ENCODE measurements around the gene POLR3B.

DNA sequence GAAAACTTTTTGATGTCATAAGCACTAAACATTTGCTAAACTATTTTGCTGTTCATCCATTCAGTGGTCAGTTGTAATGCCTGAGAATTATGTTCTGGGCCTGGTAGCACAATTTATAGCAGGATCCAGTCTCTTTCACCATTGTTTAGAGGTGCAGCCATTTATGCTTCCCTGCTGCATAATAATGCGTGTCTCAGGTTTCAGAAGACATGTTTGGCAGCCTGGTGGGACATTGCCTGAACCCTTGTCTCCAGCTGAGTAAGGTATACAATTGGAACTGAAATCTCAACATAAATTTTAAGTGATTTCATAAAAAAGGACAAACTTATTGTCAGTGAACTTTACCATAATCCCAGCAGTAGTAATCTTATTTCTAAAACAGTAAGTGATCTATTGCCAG, 94.8 kb downstream of the POLR3B start:
- TF ChIP-seq, protein P1, sequence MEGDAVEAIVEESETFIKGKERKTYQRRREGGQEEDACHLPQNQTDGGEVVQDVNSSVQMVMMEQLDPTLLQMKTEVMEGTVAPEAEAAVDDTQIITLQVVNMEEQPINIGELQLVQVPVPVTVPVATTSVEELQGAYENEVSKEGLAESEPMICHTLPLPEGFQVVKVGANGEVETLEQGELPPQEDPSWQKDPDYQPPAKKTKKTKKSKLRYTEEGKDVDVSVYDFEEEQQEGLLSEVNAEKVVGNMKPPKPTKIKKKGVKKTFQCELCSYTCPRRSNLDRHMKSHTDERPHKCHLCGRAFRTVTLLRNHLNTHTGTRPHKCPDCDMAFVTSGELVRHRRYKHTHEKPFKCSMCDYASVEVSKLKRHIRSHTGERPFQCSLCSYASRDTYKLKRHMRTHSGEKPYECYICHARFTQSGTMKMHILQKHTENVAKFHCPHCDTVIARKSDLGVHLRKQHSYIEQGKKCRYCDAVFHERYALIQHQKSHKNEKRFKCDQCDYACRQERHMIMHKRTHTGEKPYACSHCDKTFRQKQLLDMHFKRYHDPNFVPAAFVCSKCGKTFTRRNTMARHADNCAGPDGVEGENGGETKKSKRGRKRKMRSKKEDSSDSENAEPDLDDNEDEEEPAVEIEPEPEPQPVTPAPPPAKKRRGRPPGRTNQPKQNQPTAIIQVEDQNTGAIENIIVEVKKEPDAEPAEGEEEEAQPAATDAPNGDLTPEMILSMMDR (IDR thresholded peaks at IDR 0.05): no peak
- no peak for TF ChIP-seq POLR2A (IDR thresholded peaks at IDR 0.05)
- no peak for TF ChIP-seq EP300 (IDR thresholded peaks at IDR 0.05)
- TF ChIP-seq POLR2AphosphoS5 (IDR thresholded peaks at IDR 0.05): no peak
